LNCaP clone FGC (cell line): ENCODE measurements around the gene ANGEL1.

Experiments
- DNase-seq: peaks from one replicate; pipeline ENCODE4 v3.0.0-alpha.2; 2011; ENCODE audit warnings: low read depth
- H3K4me3 ChIP-seq: 2 replicates; pipeline ENCODE4 v1.5.1; 2011; ENCODE audit warnings: mild to moderate bottlenecking, low read depth, low read length, control low read depth
- TF ChIP-seq, protein P1 (sequence below): IDR thresholded peaks from 2 replicates; pipeline ENCODE4 v1.5.1; 2012; ENCODE audit warnings: mild to moderate bottlenecking; ENCODE audit not compliant: control insufficient read depth, insufficient read depth; ENCODE audit errors: extremely low read depth

ANGEL1 gene

GRCh38 chr14:76844223-76844622 lies 31.5 kb upstream of the ANGEL1 start:
- TF ChIP-seq, protein P1, sequence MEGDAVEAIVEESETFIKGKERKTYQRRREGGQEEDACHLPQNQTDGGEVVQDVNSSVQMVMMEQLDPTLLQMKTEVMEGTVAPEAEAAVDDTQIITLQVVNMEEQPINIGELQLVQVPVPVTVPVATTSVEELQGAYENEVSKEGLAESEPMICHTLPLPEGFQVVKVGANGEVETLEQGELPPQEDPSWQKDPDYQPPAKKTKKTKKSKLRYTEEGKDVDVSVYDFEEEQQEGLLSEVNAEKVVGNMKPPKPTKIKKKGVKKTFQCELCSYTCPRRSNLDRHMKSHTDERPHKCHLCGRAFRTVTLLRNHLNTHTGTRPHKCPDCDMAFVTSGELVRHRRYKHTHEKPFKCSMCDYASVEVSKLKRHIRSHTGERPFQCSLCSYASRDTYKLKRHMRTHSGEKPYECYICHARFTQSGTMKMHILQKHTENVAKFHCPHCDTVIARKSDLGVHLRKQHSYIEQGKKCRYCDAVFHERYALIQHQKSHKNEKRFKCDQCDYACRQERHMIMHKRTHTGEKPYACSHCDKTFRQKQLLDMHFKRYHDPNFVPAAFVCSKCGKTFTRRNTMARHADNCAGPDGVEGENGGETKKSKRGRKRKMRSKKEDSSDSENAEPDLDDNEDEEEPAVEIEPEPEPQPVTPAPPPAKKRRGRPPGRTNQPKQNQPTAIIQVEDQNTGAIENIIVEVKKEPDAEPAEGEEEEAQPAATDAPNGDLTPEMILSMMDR: no peak
- H3K4me3 ChIP-seq: no peak overlapping the region
- no peak for DNase-seq

DNA sequence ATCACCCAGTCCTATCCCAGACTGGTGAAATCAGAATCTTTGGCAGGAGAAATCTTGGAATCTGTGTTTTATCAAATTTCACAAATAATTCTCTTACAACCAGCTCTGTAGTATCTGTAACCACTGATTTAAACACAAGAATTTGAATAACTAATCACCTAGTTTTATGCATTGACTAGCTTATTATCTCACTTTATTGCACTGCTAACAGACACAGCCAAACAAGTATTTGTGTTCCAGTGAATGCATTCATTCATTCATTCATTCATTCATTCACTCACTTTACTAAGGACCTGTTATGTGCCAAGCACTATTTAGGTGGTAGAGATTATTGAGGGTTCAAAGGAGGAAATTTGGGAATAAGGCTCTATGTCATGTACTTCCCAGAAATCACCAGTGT lies 29.7 kb upstream of the ANGEL1 start:
- DNase-seq: no peak
- TF ChIP-seq, protein P1: no peak

GRCh38 chr14:76837524-76837923 lies 24.8 kb upstream of the ANGEL1 start:
- DNase-seq: no peak
- H3K4me3 ChIP-seq: no peak overlapping the region
- TF ChIP-seq, protein P1: no peak

More for the DNA sequence above, 29.7 kb upstream of the ANGEL1 start:
- H3K4me3 ChIP-seq: no peak overlapping the region

DNA sequence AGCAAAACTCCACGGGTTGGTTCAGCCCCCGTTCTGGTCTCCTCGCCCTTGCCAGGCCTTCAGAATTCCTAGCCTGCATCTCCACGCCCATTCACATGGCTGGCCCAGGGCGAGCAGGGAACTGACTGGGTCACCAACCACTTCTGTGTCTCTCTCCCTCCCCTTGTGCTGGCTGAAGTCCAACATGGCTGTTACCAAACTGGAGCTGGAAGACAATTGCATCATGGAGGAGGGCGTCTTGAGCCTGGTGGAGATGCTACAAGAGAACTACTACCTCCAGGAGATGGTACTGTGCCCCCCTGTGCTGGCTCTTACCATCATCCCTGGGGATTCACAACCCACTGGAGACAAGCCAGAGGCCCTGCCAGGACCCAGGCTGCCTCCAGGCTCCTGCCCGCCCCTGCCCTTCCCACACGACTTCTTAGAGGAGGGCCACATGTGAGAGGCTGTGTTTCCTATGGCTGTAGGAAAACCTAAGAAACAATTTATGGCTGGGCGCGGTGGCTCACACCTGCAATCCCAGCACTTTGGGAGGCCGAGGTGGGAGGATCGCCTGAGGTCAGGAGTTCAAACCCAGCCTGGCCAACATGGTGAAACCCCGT lies 23.4 kb upstream of the ANGEL1 start:
- no peak for DNase-seq
- TF ChIP-seq, protein P1: no peak
- H3K4me3 ChIP-seq: no peak overlapping the region

GRCh38 chr14:76834241-76834661 lies 21.6 kb upstream of the ANGEL1 start:
- TF ChIP-seq, protein P1: no peak
- no peak overlapping the region for H3K4me3 ChIP-seq

GRCh38 chr14:76833011-76833410 lies 20.3 kb upstream of the ANGEL1 start:
- no peak for DNase-seq
- TF ChIP-seq, protein P1: no peak
- no peak overlapping the region for H3K4me3 ChIP-seq

More at GRCh38 chr14:76834241-76834661, 21.6 kb upstream of the ANGEL1 start:
- no peak for DNase-seq

- TF ChIP-seq, protein P1: no peak
- no peak for DNase-seq
- H3K4me3 ChIP-seq: no peak overlapping the region
Observed at GRCh38 chr14:76832503-76832988, 19.9 kb upstream of the ANGEL1 start.
